ENCODE data around the gene COA8.

GRCh38 chr14:103539056-103539825 is 23.5 kb upstream of the COA8 start:
- TF ChIP-seq, protein P1, sequence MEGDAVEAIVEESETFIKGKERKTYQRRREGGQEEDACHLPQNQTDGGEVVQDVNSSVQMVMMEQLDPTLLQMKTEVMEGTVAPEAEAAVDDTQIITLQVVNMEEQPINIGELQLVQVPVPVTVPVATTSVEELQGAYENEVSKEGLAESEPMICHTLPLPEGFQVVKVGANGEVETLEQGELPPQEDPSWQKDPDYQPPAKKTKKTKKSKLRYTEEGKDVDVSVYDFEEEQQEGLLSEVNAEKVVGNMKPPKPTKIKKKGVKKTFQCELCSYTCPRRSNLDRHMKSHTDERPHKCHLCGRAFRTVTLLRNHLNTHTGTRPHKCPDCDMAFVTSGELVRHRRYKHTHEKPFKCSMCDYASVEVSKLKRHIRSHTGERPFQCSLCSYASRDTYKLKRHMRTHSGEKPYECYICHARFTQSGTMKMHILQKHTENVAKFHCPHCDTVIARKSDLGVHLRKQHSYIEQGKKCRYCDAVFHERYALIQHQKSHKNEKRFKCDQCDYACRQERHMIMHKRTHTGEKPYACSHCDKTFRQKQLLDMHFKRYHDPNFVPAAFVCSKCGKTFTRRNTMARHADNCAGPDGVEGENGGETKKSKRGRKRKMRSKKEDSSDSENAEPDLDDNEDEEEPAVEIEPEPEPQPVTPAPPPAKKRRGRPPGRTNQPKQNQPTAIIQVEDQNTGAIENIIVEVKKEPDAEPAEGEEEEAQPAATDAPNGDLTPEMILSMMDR (IDR thresholded peaks at IDR 0.05), result no peak
- no peak for TF ChIP-seq POLR2A (IDR thresholded peaks at IDR 0.05)

Measured in testis (tissue), 2 donors.